DND-41 (cell line): Measurements from ENCODE around the gene MTMR4.

Experiments used
- CTCF ChIP-seq: IDR thresholded peaks from 2 replicates; pipeline ENCODE4 v1.5.1; 2012; ENCODE audit warnings: borderline replicate concordance, low read length, moderate library complexity, mild to moderate bottlenecking; ENCODE audit not compliant: poor library complexity, severe bottlenecking; ENCODE audit errors: extremely low read depth
- EZH2 ChIP-seq: IDR thresholded peaks from 3 replicates; pipeline ENCODE4 v1.6.1; 2012; ENCODE audit warnings: borderline replicate concordance, low read depth, mild to moderate bottlenecking, moderate library complexity, low read length, inconsistent platforms; ENCODE audit not compliant: severe bottlenecking

- TF ChIP-seq CTCF (no peak), EZH2 (no peak)
Observed at GRCh38 chr17:58493506-58493905, 20.9 kb downstream of the MTMR4 start.
